ENCODE measurements around the gene C22orf15. TPM values are rescaled to one million over a fixed set of nuclear protein-coding genes. Genes with fewer than 3 reads are reported as not detected.

The C22orf15 gene
- total RNA-seq, 1 experiment from 2014 or later, result not detected

DNA sequence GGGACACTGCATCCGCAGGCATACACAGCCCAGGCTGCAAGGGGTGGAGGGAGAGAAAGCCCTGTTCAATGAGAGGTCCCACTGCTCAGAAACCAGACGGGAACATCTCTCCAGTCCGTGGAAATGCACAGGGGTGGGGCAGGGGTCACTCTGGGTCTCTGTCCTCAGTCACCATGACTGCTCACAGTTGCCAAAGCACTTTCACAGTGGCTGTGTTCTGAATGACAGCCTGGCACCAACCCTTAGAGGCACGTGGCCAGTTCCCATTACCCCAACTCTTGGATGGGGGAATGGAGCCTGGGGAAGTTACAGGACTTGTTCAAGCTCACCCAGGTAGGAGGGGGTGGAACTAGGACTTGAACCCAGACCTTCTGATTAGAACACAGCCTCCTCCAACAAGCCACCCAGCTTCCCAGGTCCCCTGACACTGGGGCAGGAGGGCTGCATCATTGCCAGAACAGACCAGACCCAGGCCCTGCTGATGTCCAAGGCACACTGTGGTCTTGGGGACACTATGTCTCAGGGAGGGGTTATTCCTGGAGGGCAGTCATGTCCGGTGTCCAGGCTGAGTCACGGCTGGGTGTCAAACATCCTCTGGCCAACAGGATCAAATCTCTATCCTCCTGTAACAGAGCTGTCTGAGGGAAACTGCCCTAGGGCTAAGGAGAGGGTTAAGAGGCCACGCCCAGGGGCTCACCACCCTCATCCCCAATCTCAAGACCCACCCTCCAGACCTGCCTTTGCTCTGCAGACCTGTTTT is 20.1 kb upstream of the C22orf15 start:
- H3K9me2 ChIP-seq (ENCODE audit: insufficient read depth), result no peaks in the 10 kb centered on the region
- intact Hi-C loops (cut with micrococcal nuclease; ENCODE audit: unreplicated experiment), result no loop called here
- no peaks in the 10 kb centered on the region for H3K79me2 ChIP-seq (ENCODE audit: low read depth)
- H3K27me3 ChIP-seq (ENCODE audit: insufficient read depth, low read depth), result no peaks in the 10 kb centered on the region
- H4K20me1 ChIP-seq (ENCODE audit: insufficient read depth), result no peaks in the 10 kb centered on the region
- no peak overlapping the region for H2AFZ ChIP-seq
- peaks cover 5% of the 10 kb centered on the region; the same call in 1 of the 2 replicates for H3F3A ChIP-seq (ENCODE audit: insufficient read depth, low read depth)
- ChIA-PET CTCF (no interaction called here), POLR2A (ENCODE audit: unreplicated experiment) (no interaction called here)
- no peak overlapping the region for H3K27ac ChIP-seq
- BruUV-seq (replicated peaks), result no TSS peak
- H3K4me1 ChIP-seq (replicated peaks; ENCODE audit: insufficient read depth), result peaks cover 11% of the 10 kb centered on the region; the same call in 1 of the 2 replicates
- no peaks in the 10 kb centered on the region for H3K9me3 ChIP-seq (ENCODE audit: insufficient read depth, low read depth)
- no peak for TF ChIP-seq EZH2 (IDR thresholded peaks at IDR 0.05; ENCODE audit: low read depth)
- TF ChIP-seq, protein P1, sequence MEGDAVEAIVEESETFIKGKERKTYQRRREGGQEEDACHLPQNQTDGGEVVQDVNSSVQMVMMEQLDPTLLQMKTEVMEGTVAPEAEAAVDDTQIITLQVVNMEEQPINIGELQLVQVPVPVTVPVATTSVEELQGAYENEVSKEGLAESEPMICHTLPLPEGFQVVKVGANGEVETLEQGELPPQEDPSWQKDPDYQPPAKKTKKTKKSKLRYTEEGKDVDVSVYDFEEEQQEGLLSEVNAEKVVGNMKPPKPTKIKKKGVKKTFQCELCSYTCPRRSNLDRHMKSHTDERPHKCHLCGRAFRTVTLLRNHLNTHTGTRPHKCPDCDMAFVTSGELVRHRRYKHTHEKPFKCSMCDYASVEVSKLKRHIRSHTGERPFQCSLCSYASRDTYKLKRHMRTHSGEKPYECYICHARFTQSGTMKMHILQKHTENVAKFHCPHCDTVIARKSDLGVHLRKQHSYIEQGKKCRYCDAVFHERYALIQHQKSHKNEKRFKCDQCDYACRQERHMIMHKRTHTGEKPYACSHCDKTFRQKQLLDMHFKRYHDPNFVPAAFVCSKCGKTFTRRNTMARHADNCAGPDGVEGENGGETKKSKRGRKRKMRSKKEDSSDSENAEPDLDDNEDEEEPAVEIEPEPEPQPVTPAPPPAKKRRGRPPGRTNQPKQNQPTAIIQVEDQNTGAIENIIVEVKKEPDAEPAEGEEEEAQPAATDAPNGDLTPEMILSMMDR (conservative IDR thresholded peaks at IDR 0.05), result no peak
- peak in 1 of 2 experiments; percentile 18 for DNase-seq
- H3K36me3 ChIP-seq (ENCODE audit: low read depth), result peaks cover 4% of the 10 kb centered on the region; the same call in 1 of the 2 replicates
- peak overlapping the region; percentile 22; the same call in 1 of the 2 replicates for H3K4me2 ChIP-seq
- no peak overlapping the region for H3K4me3 ChIP-seq

- no peak for TF ChIP-seq EZH2 (IDR thresholded peaks at IDR 0.05; ENCODE audit: low read depth)
- TF ChIP-seq, protein P1 (conservative IDR thresholded peaks at IDR 0.05), result no peak
- Histone ChIP-seq H3K27me3 (ENCODE audit: insufficient read depth, low read depth) (no peaks in the 10 kb centered on the region), H3K4me1 (replicated peaks; ENCODE audit: insufficient read depth) (peaks cover 11% of the 10 kb centered on the region; the same call in 1 of the 2 replicates), H3K9me2 (ENCODE audit: insufficient read depth) (no peaks in the 10 kb centered on the region), H3K4me2 (peak overlapping the region; percentile 22; the same call in 1 of the 2 replicates), H3K9me3 (ENCODE audit: insufficient read depth, low read depth) (no peaks in the 10 kb centered on the region), H3K36me3 (ENCODE audit: low read depth) (peaks cover 4% of the 10 kb centered on the region; the same call in 1 of the 2 replicates), H4K20me1 (ENCODE audit: insufficient read depth) (no peaks in the 10 kb centered on the region), H3F3A (ENCODE audit: insufficient read depth, low read depth) (peaks cover 5% of the 10 kb centered on the region; the same call in 1 of the 2 replicates), H2AFZ (no peak overlapping the region), H3K4me3 (no peak overlapping the region), H3K79me2 (ENCODE audit: low read depth) (no peaks in the 10 kb centered on the region), H3K27ac (0 out of 2 replicates have a peak overlapping the region, but pooled peaks have one; percentile 43)
- DNase-seq, result no peak
- ChIA-PET CTCF (no interaction called here), POLR2A (ENCODE audit: unreplicated experiment) (no interaction called here)
- intact Hi-C loops (cut with micrococcal nuclease; ENCODE audit: unreplicated experiment), result no loop called here
- no TSS peak for BruUV-seq (replicated peaks)
Observed at GRCh38 chr22:23743303-23743705, 19.5 kb upstream of the C22orf15 start.

GRCh38 chr22:23744001-23744400 is 18.8 kb upstream of the C22orf15 start:
- Histone ChIP-seq H3K36me3 (ENCODE audit: low read depth) (peaks cover 4% of the 10 kb centered on the region; the same call in 1 of the 2 replicates), H3K27ac (no peak overlapping the region), H2AFZ (no peak overlapping the region), H3K9me3 (ENCODE audit: insufficient read depth, low read depth) (no peaks in the 10 kb centered on the region), H3K4me2 (no peak overlapping the region), H4K20me1 (ENCODE audit: insufficient read depth) (no peaks in the 10 kb centered on the region), H3K4me1 (replicated peaks; ENCODE audit: insufficient read depth) (peaks cover 11% of the 10 kb centered on the region; the same call in 1 of the 2 replicates), H3K79me2 (ENCODE audit: low read depth) (no peaks in the 10 kb centered on the region), H3F3A (ENCODE audit: insufficient read depth, low read depth) (peaks cover 5% of the 10 kb centered on the region; the same call in 1 of the 2 replicates), H3K9me2 (ENCODE audit: insufficient read depth) (no peaks in the 10 kb centered on the region), H3K4me3 (no peak overlapping the region), H3K27me3 (ENCODE audit: insufficient read depth, low read depth) (no peaks in the 10 kb centered on the region)
- TF ChIP-seq, protein P1 (conservative IDR thresholded peaks at IDR 0.05), result no peak
- no peak for TF ChIP-seq EZH2 (IDR thresholded peaks at IDR 0.05; ENCODE audit: low read depth)
- intact Hi-C loops (cut with micrococcal nuclease; ENCODE audit: unreplicated experiment), result no loop called here
- BruUV-seq (replicated peaks), result no TSS peak
- ChIA-PET POLR2A (ENCODE audit: unreplicated experiment) (interaction anchor here (0.5 kb wide), 1 partner anchor 67 kb away, joined by 3 read pairs; no protein-coding TSS in a partner anchor), CTCF (interaction anchor here (0.6 kb wide), 1 partner anchor 1214 kb away, joined by 4 read pairs; no protein-coding TSS in a partner anchor)
- DNase-seq, result no peak
